H9 (cell line): ENCODE data around the gene RNF145. TPM values are rescaled to one million over a fixed set of nuclear protein-coding genes. Genes with fewer than 3 reads are reported as not detected.

Experiments used
- DNase-seq: peaks from one replicate; pipeline ENCODE4 v3.0.0-alpha.2; 2017
- H2AFZ ChIP-seq: one replicate; pipeline ENCODE4 v1.6.1; 2013; ENCODE audit warnings: mild to moderate bottlenecking, low read length, control low read depth, moderate library complexity
- H2AK5ac ChIP-seq: 2 replicates; pipeline ENCODE4 v1.6.1; 2013; ENCODE audit warnings: low read length, control low read depth, mixed read lengths; ENCODE audit not compliant: insufficient read length
- H2BK120ac ChIP-seq: one replicate; pipeline ENCODE4 v1.6.1; 2013; ENCODE audit warnings: low read depth, mild to moderate bottlenecking, low read length, control low read depth, inconsistent platforms; ENCODE audit not compliant: poor library complexity, severe bottlenecking
- H2BK12ac ChIP-seq: 2 replicates; pipeline ENCODE4 v1.6.1; 2013; ENCODE audit warnings: low read length, control low read depth, mixed read lengths, low read depth; ENCODE audit not compliant: insufficient read length
- H2BK15ac ChIP-seq: 2 replicates; pipeline ENCODE4 v1.6.1; 2013; ENCODE audit warnings: low read depth, low read length, control low read depth
- H2BK20ac ChIP-seq: one replicate; pipeline ENCODE4 v1.6.1; 2013; ENCODE audit warnings: low read depth, mild to moderate bottlenecking, low read length, control low read depth, inconsistent platforms; ENCODE audit not compliant: poor library complexity, severe bottlenecking
- H2BK5ac ChIP-seq: 2 replicates; pipeline ENCODE4 v1.6.1; 2013; ENCODE audit warnings: low read length, control low read depth, mixed read lengths; ENCODE audit not compliant: insufficient read length
- H3K14ac ChIP-seq: 2 replicates; pipeline ENCODE4 v1.6.1; 2013; ENCODE audit warnings: low read length, control low read depth; ENCODE audit not compliant: insufficient read depth
- H3K18ac ChIP-seq: 2 replicates; pipeline ENCODE4 v1.6.1; 2013; ENCODE audit warnings: low read depth, mild to moderate bottlenecking, mixed read lengths, low read length, control low read depth; ENCODE audit not compliant: insufficient read length
- H3K23ac ChIP-seq: 2 replicates; pipeline ENCODE4 v1.6.1; 2013; ENCODE audit warnings: low read length, control low read depth, mixed read lengths, low read depth; ENCODE audit not compliant: insufficient read length
- H3K23me2 ChIP-seq: 2 replicates; pipeline ENCODE4 v1.6.1; 2013; ENCODE audit warnings: low read depth, mild to moderate bottlenecking, mixed read lengths, low read length, control low read depth; ENCODE audit not compliant: insufficient read length, poor library complexity, severe bottlenecking
- H3K27ac ChIP-seq: 2 replicates; pipeline ENCODE4 v1.5.1; 2013; ENCODE audit warnings: low read length, control low read depth, mixed read lengths, low read depth; ENCODE audit not compliant: insufficient read length
- H3K27me3 ChIP-seq: 2 replicates; pipeline ENCODE4 v1.6.1; 2013; ENCODE audit warnings: low read length, control low read depth, inconsistent platforms; ENCODE audit not compliant: insufficient read depth
- H3K4ac ChIP-seq: 2 replicates; pipeline ENCODE4 v1.6.1; 2013; ENCODE audit warnings: low read depth, mild to moderate bottlenecking, control low read depth, inconsistent platforms, low read length, moderate library complexity
- H3K4me1 ChIP-seq: 2 replicates; pipeline ENCODE4 v1.6.1; 2013; ENCODE audit warnings: low read length, control low read depth, inconsistent platforms; ENCODE audit not compliant: insufficient read depth
- H3K4me2 ChIP-seq: 2 replicates; pipeline ENCODE4 v1.6.1; 2013; ENCODE audit warnings: low read length, control low read depth, mixed read lengths; ENCODE audit not compliant: insufficient read length, insufficient read depth
- H3K56ac ChIP-seq: 2 replicates; pipeline ENCODE4 v1.6.1; 2013; ENCODE audit warnings: low read depth, mild to moderate bottlenecking, mixed read lengths, low read length, control low read depth; ENCODE audit not compliant: insufficient read length
- H3K79me1 ChIP-seq: 2 replicates; pipeline ENCODE4 v1.6.1; 2013; ENCODE audit warnings: low read depth, mild to moderate bottlenecking, moderate library complexity, low read length, control low read depth, inconsistent platforms; ENCODE audit not compliant: insufficient read depth, poor library complexity, severe bottlenecking
- H3K79me2 ChIP-seq: 2 replicates; pipeline ENCODE4 v1.6.1; 2013; ENCODE audit warnings: low read length, control low read depth, inconsistent platforms; ENCODE audit not compliant: insufficient read depth
- H3K9ac ChIP-seq: 2 replicates; pipeline ENCODE4 v1.6.1; 2013; ENCODE audit warnings: low read length, control low read depth, mixed read lengths; ENCODE audit not compliant: insufficient read length; ENCODE audit errors: extremely low read depth
- H3K9me3 ChIP-seq: one replicate; pipeline ENCODE4 v1.6.1; 2013; ENCODE audit warnings: low read depth, low read length, inconsistent platforms; ENCODE audit not compliant: control insufficient read depth
- H3T11ph ChIP-seq: one replicate; pipeline ENCODE4 v1.6.1; 2013; ENCODE audit warnings: mild to moderate bottlenecking, low read length, control low read depth, inconsistent platforms
- H4K20me1 ChIP-seq: one replicate; pipeline ENCODE4 v1.6.1; 2013; ENCODE audit not compliant: control insufficient read depth, insufficient read length, insufficient read depth
- H4K5ac ChIP-seq: 2 replicates; pipeline ENCODE4 v1.6.1; 2013; ENCODE audit warnings: low read depth, mild to moderate bottlenecking, mixed read lengths, low read length, control low read depth; ENCODE audit not compliant: insufficient read length
- H4K8ac ChIP-seq: replicated peaks from 2 replicates; pipeline ENCODE4 v1.6.1; 2013; ENCODE audit warnings: low read length, control low read depth, mixed read lengths, low read depth; ENCODE audit not compliant: insufficient read length
- H4K91ac ChIP-seq: 2 replicates; pipeline ENCODE4 v1.6.1; 2013; ENCODE audit warnings: low read depth, mild to moderate bottlenecking, moderate library complexity, mixed read lengths, low read length, control low read depth; ENCODE audit not compliant: insufficient read length
- H3K27ac Mint-ChIP-seq, 3 experiments: 2 replicates in 2 of 3; 3 replicates in 1 of 3; pipeline ENCODE4 v1.8.0; 2020 to 2021; ENCODE audit warnings: mixed read lengths in 3 of 3, mild to moderate bottlenecking in 1 of 3, moderate library complexity in 1 of 3
- H3K27me3 Mint-ChIP-seq: 2 replicates; pipeline ENCODE4 v1.8.0; 2021; ENCODE audit warnings: low read depth, mild to moderate bottlenecking, moderate library complexity, mixed read lengths
- H3K36me3 Mint-ChIP-seq, 3 experiments: 2 replicates in 2 of 3; 3 replicates in 1 of 3; pipeline ENCODE4 v1.8.0; 2020 to 2021; ENCODE audit warnings: low read depth in 3 of 3, mixed read lengths in 3 of 3; ENCODE audit not compliant: insufficient read depth in 1 of 3
- H3K4me1 Mint-ChIP-seq, 2 experiments: 2 replicates each; pipeline ENCODE4 v1.8.0; 2020; ENCODE audit warnings: mixed read lengths in 2 of 2
- H3K4me3 Mint-ChIP-seq, 2 experiments: 2 replicates in 1 of 2; 3 replicates in 1 of 2; pipeline ENCODE4 v1.8.0; 2020 to 2021; ENCODE audit warnings: mild to moderate bottlenecking in 2 of 2, mixed read lengths in 2 of 2, moderate library complexity in 1 of 2
- H3K9me3 Mint-ChIP-seq, 2 experiments: 2 replicates in 1 of 2; 3 replicates in 1 of 2; pipeline ENCODE4 v1.8.0; 2020; ENCODE audit warnings: mild to moderate bottlenecking in 2 of 2, mixed read lengths in 2 of 2, moderate library complexity in 1 of 2
- WGBS: extraction: QIAGEN DNeasy Blood & Tissue Kit; methylation state at CpG from one replicate; pipeline ENCODE4 v1.1.7; 2013; ENCODE audit warnings: missing lambda C conversion rate, low lambda C conversion rate, mixed read lengths; ENCODE audit not compliant: insufficient read length; ENCODE audit errors: extremely low coverage; 5-methylcytosine and 5-hydroxymethylcytosine counted together
- total RNA-seq: library from RNA; stranded (reverse); gene quantifications from 2 replicates; pipeline ENCODE4 v1.2.1, GENCODE V29; 2021
- TF ChIP-seq, protein P1 (sequence below): fragments of 200-600 bp; sonication (generic); conservative IDR thresholded peaks from 3 replicates; pipeline ENCODE4 v1.8.0; 2021; ENCODE audit warnings: antibody characterized with exemption, mild to moderate bottlenecking

Gene RNF145
- total RNA-seq, 1 experiment from 2014 or later = 59.1 TPM

DNA sequence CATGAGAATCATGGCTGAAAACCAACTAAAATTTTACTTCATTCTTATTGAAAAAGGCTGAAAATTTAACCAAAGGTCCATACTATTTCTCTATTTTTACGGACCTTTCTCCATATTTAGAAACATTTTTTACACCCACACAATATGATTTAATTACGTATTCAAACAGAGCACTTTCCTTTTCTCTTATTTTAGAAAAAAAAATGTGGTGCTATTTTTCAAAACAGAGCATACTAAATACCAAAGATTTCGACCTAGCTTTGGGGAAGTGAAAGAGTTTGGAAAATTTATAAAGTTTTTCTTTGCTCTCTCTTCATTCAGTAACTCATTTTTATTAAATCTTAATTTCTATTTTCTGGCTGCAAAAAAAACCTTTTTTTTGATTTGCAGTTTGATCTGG lies 38.1 kb downstream of the RNF145 start:
- no peak overlapping the region for H4K91ac ChIP-seq
- H3K27ac ChIP-seq = no peak overlapping the region
- H3K9ac ChIP-seq = no peak overlapping the region
- H3K18ac ChIP-seq = no peak overlapping the region
- no CpG with 5 or more reads among the region's 3 CpGs for WGBS
- H3K27me3 ChIP-seq = no peaks in the 10 kb centered on the region
- Mint-ChIP-seq H3K27ac (no peak overlapping the region), H3K4me3 (no peak overlapping the region), H3K4me1 (no peaks in the 10 kb centered on the region), H3K9me3 (no peaks in the 10 kb centered on the region), H3K27me3 (no peaks in the 10 kb centered on the region), H3K36me3 (peaks cover 0 to 7% (median 4%) of the 10 kb centered on the region in 3 experiments; a peak in 4 of 7 replicates)
- H2BK5ac ChIP-seq = no peak overlapping the region
- H4K8ac ChIP-seq = no peak overlapping the region
- H3K23me2 ChIP-seq = no peaks in the 10 kb centered on the region
- TF ChIP-seq, protein P1, sequence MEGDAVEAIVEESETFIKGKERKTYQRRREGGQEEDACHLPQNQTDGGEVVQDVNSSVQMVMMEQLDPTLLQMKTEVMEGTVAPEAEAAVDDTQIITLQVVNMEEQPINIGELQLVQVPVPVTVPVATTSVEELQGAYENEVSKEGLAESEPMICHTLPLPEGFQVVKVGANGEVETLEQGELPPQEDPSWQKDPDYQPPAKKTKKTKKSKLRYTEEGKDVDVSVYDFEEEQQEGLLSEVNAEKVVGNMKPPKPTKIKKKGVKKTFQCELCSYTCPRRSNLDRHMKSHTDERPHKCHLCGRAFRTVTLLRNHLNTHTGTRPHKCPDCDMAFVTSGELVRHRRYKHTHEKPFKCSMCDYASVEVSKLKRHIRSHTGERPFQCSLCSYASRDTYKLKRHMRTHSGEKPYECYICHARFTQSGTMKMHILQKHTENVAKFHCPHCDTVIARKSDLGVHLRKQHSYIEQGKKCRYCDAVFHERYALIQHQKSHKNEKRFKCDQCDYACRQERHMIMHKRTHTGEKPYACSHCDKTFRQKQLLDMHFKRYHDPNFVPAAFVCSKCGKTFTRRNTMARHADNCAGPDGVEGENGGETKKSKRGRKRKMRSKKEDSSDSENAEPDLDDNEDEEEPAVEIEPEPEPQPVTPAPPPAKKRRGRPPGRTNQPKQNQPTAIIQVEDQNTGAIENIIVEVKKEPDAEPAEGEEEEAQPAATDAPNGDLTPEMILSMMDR = no peak
- H2BK12ac ChIP-seq = no peak overlapping the region
- no peak overlapping the region for H3K4me2 ChIP-seq
- H4K20me1 ChIP-seq = no peaks in the 10 kb centered on the region
- H2BK20ac ChIP-seq = no peak overlapping the region
- H3K56ac ChIP-seq = no peak overlapping the region
- no peak overlapping the region for H2AFZ ChIP-seq
- no peak overlapping the region for H2BK15ac ChIP-seq
- H3K14ac ChIP-seq = no peak overlapping the region
- no peak for DNase-seq
- no peaks in the 10 kb centered on the region for H3K4me1 ChIP-seq
- no peaks in the 10 kb centered on the region for H3K9me3 ChIP-seq
- H3T11ph ChIP-seq = no peak overlapping the region
- no peak overlapping the region for H2BK120ac ChIP-seq
- no peak overlapping the region for H3K4ac ChIP-seq
- no peak overlapping the region for H4K5ac ChIP-seq
- no peaks in the 10 kb centered on the region for H3K79me2 ChIP-seq
- no peak overlapping the region for H3K23ac ChIP-seq
- H3K79me1 ChIP-seq = no peaks in the 10 kb centered on the region
- H2AK5ac ChIP-seq = no peak overlapping the region
